K562 (cell line): ENCODE data around the gene TRAIP. TPM values are rescaled to one million over a fixed set of nuclear protein-coding genes. Genes with fewer than 3 reads are reported as not detected.
A peak's percentile ranks its signal among the peaks of the same experiment; 100 is the strongest.

Experiments used
- E2F3 ChIP-seq: fragments of 250-450 bp; sonication (Bioruptor Pico); IDR thresholded peaks from 2 replicates; pipeline ENCODE4 v1.4.0; 2020; ENCODE audit warnings: mild to moderate bottlenecking
- GABPB2 ChIP-seq: fragments of 250-450 bp; sonication (Bioruptor Pico); conservative IDR thresholded peaks from 2 replicates; pipeline ENCODE4 v1.5.1; 2021; ENCODE audit warnings: mild to moderate bottlenecking
- HDAC2 ChIP-seq: fragments of 450-650 bp; IDR thresholded peaks from 2 replicates; pipeline ENCODE4 v1.6.1; 2016; ENCODE audit warnings: mild to moderate bottlenecking
- HDAC8 ChIP-seq: fragments of 450-650 bp; IDR thresholded peaks from 2 replicates; pipeline ENCODE4 v1.6.1; 2016; ENCODE audit warnings: mild to moderate bottlenecking, missing genetic modification characterization, moderate library complexity, missing compliant biosample characterization
- MAX ChIP-seq: sonication (generic); formaldehyde crosslinking; IDR thresholded peaks from 2 replicates; pipeline ENCODE4 v1.9.0; 2022; ENCODE audit warnings: mild to moderate bottlenecking, missing genetic modification reagents
- MCM7 ChIP-seq, 2 experiments: fragments of 450-650 bp; IDR thresholded peaks; 2 replicates each; pipeline ENCODE4 v1.6.1; 2016 to 2018
- MGA ChIP-seq: fragments of 450-650 bp; IDR thresholded peaks from 2 replicates; pipeline ENCODE4 v1.6.1; 2016; ENCODE audit warnings: mild to moderate bottlenecking, moderate library complexity
- MLX ChIP-seq, 2 experiments: fragments of 450-650 bp in 1 of 2; sonication (generic) in 1 of 2; formaldehyde crosslinking; conservative IDR thresholded peaks; 2 replicates each; pipeline versions ENCODE4 v1.4.0 to v1.8.1; 2020 to 2022; ENCODE audit warnings: mild to moderate bottlenecking in 1 of 2, missing genetic modification reagents in 1 of 2
- NCOR1 ChIP-seq: fragments of 450-650 bp; IDR thresholded peaks from 2 replicates; pipeline ENCODE4 v1.6.1; 2016; ENCODE audit warnings: mild to moderate bottlenecking, moderate library complexity
- POLR3A ChIP-seq: IDR thresholded peaks from 2 replicates; pipeline ENCODE4 v1.6.1; 2011; ENCODE audit warnings: borderline replicate concordance, mild to moderate bottlenecking, moderate library complexity; ENCODE audit not compliant: insufficient read length, insufficient read depth; ENCODE audit errors: extremely low read depth
- SPI1 ChIP-seq: IDR thresholded peaks from 2 replicates; pipeline ENCODE4 v1.6.1; 2011; ENCODE audit warnings: low read depth, low read length, control low read depth, borderline replicate concordance
- STAT5A ChIP-seq: IDR thresholded peaks from 2 replicates; pipeline ENCODE4 v1.6.1; 2012; ENCODE audit warnings: low read length, inconsistent platforms, borderline replicate concordance
- TOE1 ChIP-seq, 2 experiments: fragments of 450-650 bp in 1 of 2; sonication (generic) in 1 of 2; formaldehyde crosslinking in 1 of 2; IDR thresholded peaks; 2 replicates each; pipeline versions ENCODE4 v1.7.1 to v1.8.0; 2016 to 2022; ENCODE audit warnings: borderline replicate concordance in 2 of 2, mild to moderate bottlenecking in 2 of 2, antibody characterized with exemption in 1 of 2, inconsistent platforms in 1 of 2, low read depth in 1 of 2, missing genetic modification reagents in 1 of 2, moderate library complexity in 1 of 2
- ZFX ChIP-seq: sonication (generic); formaldehyde crosslinking; IDR thresholded peaks from 2 replicates; pipeline ENCODE4 v1.8.0; 2022; ENCODE audit warnings: mild to moderate bottlenecking, missing genetic modification reagents, moderate library complexity
- ZNF785 ChIP-seq: fragments of 250-450 bp; sonication (Bioruptor Pico); IDR thresholded peaks from 2 replicates; pipeline ENCODE4 v1.4.0; 2020; ENCODE audit warnings: mild to moderate bottlenecking
- ZNF79 ChIP-seq: fragments of 250-450 bp; sonication (Bioruptor Pico); IDR thresholded peaks from 2 replicates; pipeline ENCODE4 v1.4.0; 2020; ENCODE audit warnings: low read depth, mild to moderate bottlenecking, moderate library complexity
- polyA plus RNA-seq, 8 experiments: library from polyadenylated mRNA; depleted of rRNA in 4 of 8; stranded (reverse) in 5 of 8; unstranded in 3 of 8; fragments of >200 nt; fragmentation: Nextera tagmentation in 2 of 8; fragmentation: Illumina TruSeq in 1 of 8; extraction: Ambion mirVana in 2 of 8; extraction: Trizol in 1 of 8; gene quantifications; 2 replicates each; pipeline versions ENCODE4 v1.2.1 to v1.2.3, GENCODE V29; 2011 to 2014; ENCODE audit warnings: inconsistent platforms in 1 of 8, missing spikeins in 1 of 8
- total RNA-seq, 7 experiments: library from RNA; depleted of rRNA in 6 of 7; stranded (reverse); fragments of >200 nt in 6 of 7; fragmentation: Illumina TruSeq in 2 of 7; extraction: Trizol in 2 of 7; gene quantifications; 2 replicates each; pipeline versions ENCODE4 v1.2.1 to v1.2.3, GENCODE V29; 2011 to 2021; ENCODE audit warnings: low replicate concordance in 1 of 7

TRAIP gene
- total and polyA plus RNA-seq, 9 of the 15 experiments (the other 6 are each of a cell fraction or from before 2014, with no cell fraction given): 14.3 to 38.6 (median 21.2) TPM

GRCh38 chr3:49869525-49870126 is 13.3 kb upstream of the TRAIP start, which contains the start of gene CAMKV (continued):
- TF ChIP-seq MGA (peak; percentile 15; the same call in 1 of the 2 replicates), HDAC2 (no peak), ZFX (CRISPR knock-in tag) (no peak), SPI1 (peak; percentile 65; the same call in 1 of the 2 replicates), STAT5A (no peak), MCM7 (IDR thresholded peaks at IDR 0.05) (no peak), TOE1 (IDR thresholded peaks at IDR 0.05; ENCODE audit: borderline replicate concordance) (no peak), TOE1 (CRISPR knock-in tag; IDR thresholded peaks at IDR 0.05; ENCODE audit: borderline replicate concordance, low read depth) (no peak), NCOR1 (no peak), E2F3 (no peak), POLR3A (no peak), GABPB2 (CRISPR knock-in tag) (no peak), MAX (CRISPR knock-in tag) (peak; percentile 49), HDAC8 (tag) (no peak), ZNF79 (no peak), MLX (CRISPR knock-in tag; conservative IDR thresholded peaks at IDR 0.05) (no peak), ZNF785 (CRISPR knock-in tag) (no peak)
